Measurements from ENCODE around the gene TBC1D7.
A peak's percentile ranks its signal among the peaks of the same experiment; 100 is the strongest.

Gene TBC1D7

GRCh38 chr6:13367396-13367795, 39.1 kb upstream of the TBC1D7 start:
- no peak for DNase-seq (ENCODE audit: low read depth, low spot score)
- in situ Hi-C loops (cut with HindIII; ENCODE audit: low sequenced_read_pairs) = no loop called here
- H3K4me3 ChIP-seq (ENCODE audit: low read depth, low read length) = no peak overlapping the region
- TF ChIP-seq, protein P1, sequence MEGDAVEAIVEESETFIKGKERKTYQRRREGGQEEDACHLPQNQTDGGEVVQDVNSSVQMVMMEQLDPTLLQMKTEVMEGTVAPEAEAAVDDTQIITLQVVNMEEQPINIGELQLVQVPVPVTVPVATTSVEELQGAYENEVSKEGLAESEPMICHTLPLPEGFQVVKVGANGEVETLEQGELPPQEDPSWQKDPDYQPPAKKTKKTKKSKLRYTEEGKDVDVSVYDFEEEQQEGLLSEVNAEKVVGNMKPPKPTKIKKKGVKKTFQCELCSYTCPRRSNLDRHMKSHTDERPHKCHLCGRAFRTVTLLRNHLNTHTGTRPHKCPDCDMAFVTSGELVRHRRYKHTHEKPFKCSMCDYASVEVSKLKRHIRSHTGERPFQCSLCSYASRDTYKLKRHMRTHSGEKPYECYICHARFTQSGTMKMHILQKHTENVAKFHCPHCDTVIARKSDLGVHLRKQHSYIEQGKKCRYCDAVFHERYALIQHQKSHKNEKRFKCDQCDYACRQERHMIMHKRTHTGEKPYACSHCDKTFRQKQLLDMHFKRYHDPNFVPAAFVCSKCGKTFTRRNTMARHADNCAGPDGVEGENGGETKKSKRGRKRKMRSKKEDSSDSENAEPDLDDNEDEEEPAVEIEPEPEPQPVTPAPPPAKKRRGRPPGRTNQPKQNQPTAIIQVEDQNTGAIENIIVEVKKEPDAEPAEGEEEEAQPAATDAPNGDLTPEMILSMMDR (IDR thresholded peaks at IDR 0.05; ENCODE audit: low read depth, low read length) = no peak

DNA sequence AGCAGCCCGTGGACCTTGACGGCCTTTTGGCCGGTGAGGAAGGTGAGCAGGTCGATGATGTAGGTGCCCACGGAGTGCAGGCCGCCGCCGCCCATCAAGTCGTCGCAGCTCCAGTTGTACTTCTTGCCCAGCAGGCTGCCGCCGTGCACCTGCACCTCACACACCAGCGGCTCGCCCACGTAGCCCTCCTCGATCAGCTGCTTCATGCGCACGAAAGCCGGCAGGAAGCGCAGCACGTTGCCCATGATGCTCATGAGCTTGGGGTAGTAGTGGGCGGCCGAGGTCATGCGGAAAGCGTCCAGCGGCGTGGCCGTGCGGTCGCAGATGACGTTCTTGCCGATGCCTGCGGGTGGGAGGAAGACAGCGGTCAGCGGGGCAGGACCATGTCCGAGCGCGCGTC, 37.0 kb upstream of the TBC1D7 start:
- TF ChIP-seq, protein P1 (IDR thresholded peaks at IDR 0.05; ENCODE audit: low read depth, low read length) = no peak
- in situ Hi-C loops (cut with HindIII; ENCODE audit: low sequenced_read_pairs) = no loop called here
- no peak for DNase-seq (ENCODE audit: low read depth, low spot score)
- no peak overlapping the region for H3K4me3 ChIP-seq (ENCODE audit: low read depth, low read length)

GRCh38 chr6:13364842-13365241, 36.5 kb upstream of the TBC1D7 start:
- in situ Hi-C loops (cut with HindIII; ENCODE audit: low sequenced_read_pairs) = no loop called here
- no peak for DNase-seq (ENCODE audit: low read depth, low spot score)
- TF ChIP-seq, protein P1 (IDR thresholded peaks at IDR 0.05; ENCODE audit: low read depth, low read length) = no peak
- no peak overlapping the region for H3K4me3 ChIP-seq (ENCODE audit: low read depth, low read length)

DNA sequence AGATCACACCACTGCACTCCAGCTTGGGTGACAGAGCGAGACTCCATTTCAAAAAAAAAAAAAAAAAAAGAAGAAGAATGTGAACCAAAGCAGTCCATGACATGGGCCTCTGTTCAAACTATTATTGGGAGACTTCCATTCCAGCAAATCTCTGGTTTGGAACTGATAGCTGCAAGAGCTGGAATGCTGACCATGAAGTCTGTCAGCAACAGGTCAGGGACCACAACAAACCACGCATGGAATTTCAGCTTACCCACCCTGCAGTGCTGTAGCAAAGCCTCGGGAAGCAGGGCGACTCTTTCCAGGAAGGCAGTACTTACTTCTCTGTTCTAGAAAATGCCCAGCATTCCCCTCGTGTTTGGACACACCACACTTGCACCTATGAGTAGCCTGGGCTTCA, 34.1 kb upstream of the TBC1D7 start:
- TF ChIP-seq, protein P1 (IDR thresholded peaks at IDR 0.05; ENCODE audit: low read depth, low read length) = no peak
- peak; percentile 61 for DNase-seq (ENCODE audit: low read depth, low spot score)
- in situ Hi-C loops (cut with HindIII; ENCODE audit: low sequenced_read_pairs) = no loop called here
- no peak overlapping the region for H3K4me3 ChIP-seq (ENCODE audit: low read depth, low read length)

DNA sequence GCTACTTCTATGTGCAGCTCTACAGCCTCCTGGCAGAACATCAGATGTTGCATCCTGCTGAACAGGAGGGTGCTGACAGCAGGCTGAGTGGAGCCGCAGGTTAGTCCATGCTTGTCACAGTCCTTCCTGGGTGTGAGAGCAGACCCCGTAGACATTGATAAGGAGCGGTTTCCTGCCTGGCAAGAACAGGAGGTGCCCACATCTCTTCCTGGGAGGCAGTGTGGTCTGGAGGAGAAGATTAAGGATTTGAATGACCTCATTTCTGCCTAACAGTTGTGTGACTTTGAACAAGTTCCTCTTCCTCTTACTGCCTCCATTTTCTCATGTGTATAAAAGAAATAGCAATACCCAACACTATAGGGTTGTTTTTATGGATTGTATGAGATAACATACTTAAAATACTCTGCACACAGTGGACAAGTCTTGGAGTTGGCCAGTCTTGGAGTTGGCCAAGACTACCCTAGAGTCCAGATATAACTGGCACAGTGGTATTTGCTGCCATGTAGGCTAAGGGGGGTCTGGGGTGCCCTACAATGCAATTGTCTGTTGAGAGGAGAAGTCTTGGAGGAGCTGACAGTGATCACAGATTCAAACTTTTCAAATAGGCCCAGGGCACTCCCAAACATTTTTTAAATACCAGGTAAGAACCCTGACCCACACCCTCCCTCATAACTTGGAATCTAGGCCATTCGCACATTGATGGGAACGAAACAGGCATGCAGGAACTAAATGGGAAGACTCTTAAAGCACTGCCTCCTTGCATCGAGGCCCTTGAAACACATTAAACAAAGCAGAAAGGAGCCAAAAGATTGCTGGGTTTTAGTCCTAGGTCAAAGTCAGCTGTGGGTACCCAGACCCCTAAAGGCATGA, 32.6 kb upstream of the TBC1D7 start:
- TF ChIP-seq, protein P1 (IDR thresholded peaks at IDR 0.05; ENCODE audit: low read depth, low read length) = no peak
- no peak overlapping the region for H3K4me3 ChIP-seq (ENCODE audit: low read depth, low read length)
- in situ Hi-C loops (cut with HindIII; ENCODE audit: low sequenced_read_pairs) = no loop called here
- DNase-seq (ENCODE audit: low read depth, low spot score) = no peak

DNA sequence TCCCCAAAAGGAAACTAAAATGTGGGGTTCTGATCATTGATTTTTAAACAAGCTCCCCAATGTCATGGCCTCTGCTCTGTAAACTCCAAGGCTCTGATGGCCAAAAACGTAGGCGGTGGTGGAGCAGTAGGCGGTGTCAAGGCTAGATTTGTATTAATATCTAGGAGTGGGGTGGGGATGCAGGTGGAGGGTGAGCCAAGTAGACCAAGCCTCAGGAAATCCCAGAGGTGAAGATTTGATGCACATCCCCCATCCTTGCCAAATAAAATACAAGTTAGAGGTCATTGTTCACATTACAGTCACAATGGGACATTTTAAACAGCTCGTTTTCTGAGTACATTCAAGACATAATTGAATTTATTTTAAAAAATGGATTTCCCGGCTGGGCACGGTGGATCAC, 30.9 kb upstream of the TBC1D7 start:
- no peak overlapping the region for H3K4me3 ChIP-seq (ENCODE audit: low read depth, low read length)
- in situ Hi-C loops (cut with HindIII; ENCODE audit: low sequenced_read_pairs) = no loop called here
- DNase-seq (ENCODE audit: low read depth, low spot score) = no peak
- TF ChIP-seq, protein P1 (IDR thresholded peaks at IDR 0.05; ENCODE audit: low read depth, low read length) = no peak
